GM18520 (cell line): ENCODE results near the gene ARHGAP20.
"Not testable (repeated sequence)": the region's sequence is repeated elsewhere in the genome, so short reads cannot be mapped to it uniquely, and the experiment has no call there.

Experiments
- ATAC-seq: cut with Tn5 transposase; IDR thresholded peaks from one replicate; pipeline ENCODE4 v1.9.1; 2021; ENCODE audit not compliant: unreplicated experiment

The ARHGAP20 gene

GRCh38 chr11:110619366-110619765, 92.9 kb downstream of the ARHGAP20 start:
- not testable (repeated sequence) for ATAC-seq

- ATAC-seq, result no peak
Observed at GRCh38 chr11:110614031-110614430, 98.2 kb downstream of the ARHGAP20 start.

GRCh38 chr11:110613197-110613918, 98.9 kb downstream of the ARHGAP20 start:
- ATAC-seq, result no peak

- no peak for ATAC-seq
Observed at GRCh38 chr11:110606415-110606814, 105.8 kb downstream of the ARHGAP20 start.

GRCh38 chr11:110601936-110602335, 110.3 kb downstream of the ARHGAP20 start:
- ATAC-seq, result no peak

DNA sequence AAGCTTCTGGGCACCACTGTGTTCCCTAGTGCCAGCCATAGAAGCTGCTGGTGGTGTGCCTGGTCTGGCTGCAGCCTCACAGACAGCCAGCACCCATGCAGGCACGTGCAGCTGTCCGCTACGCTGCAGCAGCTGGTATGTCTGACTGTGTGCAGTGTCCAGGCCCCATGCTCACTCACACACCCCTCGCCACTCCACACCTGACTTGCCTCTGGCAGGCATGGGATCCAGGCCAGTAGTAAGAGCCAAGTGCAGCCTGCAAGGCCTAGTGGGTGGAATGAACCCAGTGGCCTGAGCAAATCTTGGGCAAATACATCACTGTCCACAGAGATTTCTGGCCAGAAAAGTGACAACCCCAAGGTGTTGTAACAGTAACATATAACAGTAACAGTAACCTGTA, 111.9 kb downstream of the ARHGAP20 start:
- ATAC-seq, result no peak

GRCh38 chr11:110599207-110599606, 113.0 kb downstream of the ARHGAP20 start:
- no peak for ATAC-seq

DNA sequence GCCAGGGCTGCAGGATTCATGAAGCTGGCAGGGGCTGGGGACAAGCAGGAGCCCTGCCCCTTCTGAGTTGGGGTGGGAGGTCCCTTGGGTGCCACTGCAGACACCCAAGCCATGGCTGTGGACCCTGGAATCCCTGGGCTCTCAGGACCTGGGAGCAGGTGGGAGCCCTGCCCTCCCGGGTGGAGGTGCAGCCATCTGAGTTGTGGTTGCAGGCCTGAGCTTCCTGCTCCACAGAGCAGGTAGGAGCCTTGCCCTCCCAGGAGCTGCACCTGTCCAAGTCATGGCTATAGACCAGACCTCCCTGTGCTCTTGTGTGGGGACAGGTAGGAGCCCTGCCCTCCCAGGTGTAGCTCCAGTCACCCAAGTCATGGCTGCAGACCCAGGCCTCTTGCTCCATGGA, 113.5 kb downstream of the ARHGAP20 start:
- ATAC-seq, result no peak

DNA sequence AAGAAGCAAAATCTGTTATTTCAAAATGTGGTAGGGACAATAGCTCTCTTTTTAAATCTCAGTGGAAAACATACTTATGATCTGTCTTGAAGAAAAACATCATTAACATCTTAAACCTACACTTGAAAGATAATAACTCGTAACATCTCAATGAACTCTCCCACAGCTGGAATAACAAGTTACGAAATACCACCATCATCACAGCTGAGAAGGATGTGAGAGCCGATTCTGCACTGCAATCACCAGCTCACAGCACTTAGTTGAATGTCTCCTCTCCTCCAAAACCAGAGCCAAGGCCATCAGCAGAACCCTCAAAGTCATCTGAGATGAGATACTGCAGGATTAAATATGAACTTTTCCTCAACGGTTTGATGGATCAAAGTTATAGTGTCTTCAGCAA, 124.3 kb downstream of the ARHGAP20 start:
- ATAC-seq, result no peak

DNA sequence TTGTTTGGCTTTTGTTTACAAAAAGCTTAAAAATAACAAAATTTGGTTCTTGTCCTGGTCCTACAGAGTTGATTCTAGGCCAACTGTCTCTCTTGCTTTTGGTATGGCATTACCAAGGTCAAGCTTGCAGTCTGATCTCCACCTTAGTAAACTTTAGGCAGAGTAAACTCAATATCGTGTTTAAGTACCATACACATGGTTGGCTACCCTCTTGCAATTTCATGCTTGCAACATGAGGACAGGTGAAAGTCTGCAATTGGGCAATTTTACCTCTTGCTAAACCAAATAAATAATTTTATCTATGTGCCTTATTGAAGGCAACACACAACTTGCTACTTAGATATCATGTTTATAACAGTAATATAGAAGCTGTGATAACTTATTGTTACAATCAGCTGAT, 125.1 kb downstream of the ARHGAP20 start:
- ATAC-seq, result no peak

GRCh38 chr11:110584150-110584549, 128.1 kb downstream of the ARHGAP20 start:
- ATAC-seq, result no peak

GRCh38 chr11:110582728-110583432, 129.4 kb downstream of the ARHGAP20 start:
- no peak for ATAC-seq

GRCh38 chr11:110580571-110580970, 131.7 kb downstream of the ARHGAP20 start:
- no peak for ATAC-seq

DNA sequence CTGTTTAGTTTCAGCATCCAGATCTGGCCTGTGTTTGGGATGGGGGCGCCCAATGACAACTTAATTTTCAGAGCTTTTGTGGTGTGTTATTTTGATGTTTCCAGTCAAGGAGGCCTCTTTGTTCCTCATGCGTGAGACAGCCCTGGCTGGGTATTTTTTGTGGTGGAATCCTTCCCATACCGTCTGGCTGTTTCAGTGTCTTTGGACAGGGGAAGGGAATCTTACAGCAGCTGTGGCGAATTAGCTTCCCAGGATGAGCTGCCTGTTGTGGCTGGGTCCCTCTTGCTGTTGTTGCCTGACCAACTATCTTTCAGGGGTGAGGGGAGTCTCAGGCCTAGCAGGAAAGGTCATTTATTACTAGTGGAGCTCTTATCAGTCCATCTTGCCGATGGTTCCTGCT, 138.8 kb downstream of the ARHGAP20 start:
- no peak for ATAC-seq

DNA sequence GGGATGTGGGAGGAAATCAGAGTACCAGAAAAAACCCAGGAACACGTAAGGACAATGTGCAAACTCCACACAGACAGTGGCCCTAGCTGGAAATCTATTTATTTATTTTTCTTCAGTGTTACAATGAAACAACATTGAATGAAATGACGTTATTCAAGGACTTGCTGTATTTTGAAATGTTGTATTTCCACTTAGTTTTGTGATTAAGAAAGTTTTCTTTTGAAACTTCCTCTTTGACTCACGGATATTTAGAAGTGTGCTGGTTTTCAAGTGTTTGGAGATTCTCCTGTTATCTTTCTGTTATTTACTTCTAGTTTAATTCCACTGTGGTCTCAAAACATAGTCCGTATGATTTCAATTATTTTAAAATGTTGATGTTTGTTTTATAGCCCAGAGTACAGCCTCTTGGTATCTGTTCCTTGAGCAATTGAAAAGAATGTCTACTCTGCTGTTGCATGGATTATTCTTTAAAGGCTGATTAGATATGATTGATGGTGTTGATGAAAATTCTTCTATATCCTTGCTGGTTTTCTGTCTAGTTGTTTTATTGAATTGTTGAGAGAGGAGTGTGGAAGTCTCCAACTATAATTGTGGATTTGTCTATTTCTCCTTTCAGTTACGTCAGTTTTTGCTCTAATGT, 141.0 kb downstream of the ARHGAP20 start:
- no peak for ATAC-seq

DNA sequence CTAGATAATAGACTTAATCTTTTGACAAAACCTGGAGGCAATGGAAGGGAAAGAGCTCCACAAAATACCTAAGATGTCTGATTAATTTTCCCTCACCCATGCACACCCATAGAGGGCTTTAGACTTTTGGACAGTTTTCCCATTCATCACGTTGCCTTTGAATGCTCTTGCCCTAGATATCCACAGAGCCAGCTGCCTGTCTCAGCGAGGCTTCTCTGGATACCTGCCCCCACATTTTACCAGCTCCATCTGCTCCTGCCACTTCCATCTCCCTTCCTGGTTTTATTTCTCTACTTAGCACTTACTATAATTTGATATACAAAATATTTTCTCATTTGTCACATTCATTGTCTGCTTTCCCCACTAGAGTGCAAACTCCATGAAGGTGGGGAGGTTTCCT, 145.7 kb downstream of the ARHGAP20 start:
- no peak for ATAC-seq

DNA sequence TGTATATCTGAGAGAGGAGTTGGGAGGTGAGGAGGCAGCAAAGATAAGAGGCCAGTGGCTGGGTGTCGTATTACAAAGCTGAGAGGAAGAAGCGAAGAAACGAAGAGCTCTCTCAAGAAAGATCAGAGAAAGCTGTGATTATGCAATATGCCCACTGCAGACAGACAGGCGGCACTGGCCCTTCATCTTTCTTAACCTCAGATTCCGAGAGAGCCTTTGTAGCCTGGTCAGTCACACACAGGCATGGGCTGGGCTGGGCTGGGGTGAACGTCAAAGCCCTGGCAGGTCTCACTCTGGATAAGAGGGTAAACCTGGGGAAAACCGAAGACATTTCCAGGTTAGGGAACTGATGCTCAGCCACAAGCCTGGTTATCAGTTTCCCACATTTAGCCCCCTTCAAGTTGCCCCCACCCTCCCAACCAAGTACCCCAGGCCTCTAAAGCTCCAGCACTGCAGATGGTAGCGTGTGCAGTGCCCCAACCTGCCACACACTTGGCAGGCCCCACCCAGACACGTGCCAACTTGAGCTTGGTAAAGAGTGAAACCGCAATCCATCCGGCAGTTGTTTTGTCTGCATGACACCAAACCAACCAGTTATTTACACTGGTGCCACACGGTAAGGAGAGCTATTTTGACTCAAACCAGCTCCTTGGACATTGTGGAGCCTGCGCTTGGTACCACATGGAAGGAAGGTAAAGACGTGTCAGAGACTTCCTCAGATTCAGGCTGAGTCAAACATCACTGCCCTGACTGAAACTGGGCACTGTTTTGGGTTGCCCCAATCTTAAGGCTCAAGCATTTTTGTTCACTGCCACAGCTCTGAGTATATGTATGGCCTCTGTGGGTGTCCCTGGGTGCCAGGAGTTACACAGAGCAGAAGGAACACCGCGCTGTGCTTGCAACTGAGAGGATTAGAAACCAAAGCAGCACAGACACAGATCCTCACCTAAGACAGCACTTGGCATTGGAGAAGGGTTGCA, 146.6 kb downstream of the ARHGAP20 start:
- no peak for ATAC-seq

DNA sequence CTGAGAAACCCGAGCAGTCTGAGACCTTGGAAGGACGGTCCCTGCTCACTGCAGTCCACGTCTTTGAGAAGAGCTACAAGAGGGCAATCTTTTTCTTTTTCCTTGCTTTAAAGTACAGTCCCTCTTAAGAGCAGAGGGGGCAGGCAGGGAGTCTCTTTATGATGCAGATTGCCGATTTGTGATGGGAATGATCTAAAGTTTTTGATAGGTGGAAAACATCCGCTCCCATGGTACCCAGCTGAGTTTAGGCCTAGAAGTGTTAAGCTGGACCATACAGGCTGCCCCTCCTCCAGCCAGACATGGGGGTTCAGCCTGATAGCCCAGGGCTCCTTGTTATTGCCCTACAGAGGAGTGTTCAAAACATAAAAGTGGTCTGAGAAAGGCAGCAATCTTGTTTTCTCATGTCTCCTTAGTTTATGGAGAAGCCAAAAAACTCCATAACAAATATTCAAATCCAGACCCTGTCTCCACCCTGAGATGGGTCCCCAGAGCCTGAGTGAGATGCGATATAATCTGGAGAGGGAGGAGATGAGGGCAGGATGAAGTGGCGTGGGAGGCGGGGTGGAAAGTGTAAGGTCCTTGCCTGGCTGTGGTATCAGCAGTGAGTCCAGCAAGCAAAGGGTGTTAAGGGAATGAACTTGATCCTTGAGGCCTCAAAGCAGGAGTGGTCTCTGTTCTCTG, 147.4 kb downstream of the ARHGAP20 start:
- no peak for ATAC-seq

GRCh38 chr11:110544779-110545178, 167.5 kb downstream of the ARHGAP20 start:
- no peak for ATAC-seq

DNA sequence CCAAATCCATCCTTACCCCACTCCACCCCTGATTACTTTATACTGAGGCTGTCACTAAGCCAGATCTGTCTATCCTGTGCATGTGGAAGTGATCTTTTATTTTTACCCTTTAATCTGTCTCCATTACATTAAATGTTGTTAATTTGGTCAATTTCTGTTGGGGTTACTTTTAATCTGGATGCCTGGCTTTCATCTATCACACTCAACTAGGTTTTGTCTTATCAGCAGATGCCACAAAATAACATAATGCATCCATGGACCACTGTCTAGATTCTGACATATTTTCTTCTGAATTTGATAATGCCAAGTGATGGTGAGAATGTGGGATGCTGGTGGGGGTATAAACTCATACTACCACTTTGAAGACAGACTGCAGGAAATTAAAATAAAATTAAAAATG, 174.1 kb downstream of the ARHGAP20 start:
- no peak for ATAC-seq
